ENCODE data around the gene APAF1. TPM values are rescaled to one million over a fixed set of nuclear protein-coding genes. Genes with fewer than 3 reads are reported as not detected.

The APAF1 gene
- total RNA-seq, 1 donor from 2014 or later = 20.7 TPM

DNA sequence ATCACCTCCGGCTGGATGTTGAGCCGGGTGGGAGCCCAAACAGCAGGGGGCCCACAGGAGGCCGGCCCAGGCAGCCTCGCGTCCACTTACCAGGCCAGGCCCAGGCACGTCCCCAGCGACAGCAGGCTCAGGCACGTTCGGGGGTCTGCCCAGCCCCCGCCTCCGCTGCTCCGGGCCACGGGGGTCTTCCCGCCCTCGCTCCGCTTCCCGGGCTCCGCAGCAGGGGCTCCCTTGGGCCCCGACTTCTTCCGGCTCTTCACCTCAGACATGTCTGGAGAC, 718 bp upstream of the APAF1 start:
- Mint-ChIP-seq H3K9me3 (no peaks in the 10 kb centered on the region), H3K36me3 (ENCODE audit: low read depth) (peaks cover 22% of the 10 kb centered on the region), H3K27me3 (no peaks in the 10 kb centered on the region), H3K4me3 (peak overlapping the region; percentile 92), H3K27ac (peak overlapping the region; percentile 95), H3K4me1 (peaks cover 23% of the 10 kb centered on the region)
- DNase-seq = no peak
- intact Hi-C loops (cut with micrococcal nuclease) = loop anchor here (1.0 to 10.0 kb wide), 4 partner anchors 51 to 1560 kb away; partner anchors contain the start of genes ACTR6 and SLC25A3

DNA sequence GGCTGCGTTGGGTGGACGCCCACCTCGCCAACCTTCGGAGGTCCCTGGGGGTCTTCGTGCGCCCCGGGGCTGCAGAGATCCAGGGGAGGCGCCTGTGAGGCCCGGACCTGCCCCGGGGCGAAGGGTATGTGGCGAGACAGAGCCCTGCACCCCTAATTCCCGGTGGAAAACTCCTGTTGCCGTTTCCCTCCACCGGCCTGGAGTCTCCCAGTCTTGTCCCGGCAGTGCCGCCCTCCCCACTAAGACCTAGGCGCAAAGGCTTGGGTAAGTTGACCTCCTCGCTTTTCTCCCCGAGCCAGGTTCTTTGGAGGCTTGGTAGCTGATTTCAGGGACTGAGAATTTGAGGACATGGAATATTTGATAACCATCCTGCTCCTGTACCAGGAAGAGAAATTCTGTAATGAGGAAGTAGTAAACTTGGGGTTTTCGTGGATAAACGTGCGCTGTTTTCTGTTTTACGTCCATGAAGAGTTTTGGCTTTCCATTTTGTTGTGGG, 530 bp downstream of the APAF1 start:
- peaks cover 29% of the 10 kb centered on the region for H3K36me3 Mint-ChIP-seq (ENCODE audit: low read depth)
- H3K4me1 Mint-ChIP-seq = peaks cover 21% of the 10 kb centered on the region
- H3K4me3 Mint-ChIP-seq = peak overlapping the region; percentile 92
- peak overlapping the region; percentile 89 for H3K27ac Mint-ChIP-seq
- no peaks in the 10 kb centered on the region for H3K27me3 Mint-ChIP-seq
- no peak for DNase-seq
- intact Hi-C loops (cut with micrococcal nuclease) = loop anchor here (1.0 to 10.0 kb wide), 4 partner anchors 9 to 1559 kb away; partner anchors contain the start of gene ACTR6
- no peaks in the 10 kb centered on the region for H3K9me3 Mint-ChIP-seq

DNA sequence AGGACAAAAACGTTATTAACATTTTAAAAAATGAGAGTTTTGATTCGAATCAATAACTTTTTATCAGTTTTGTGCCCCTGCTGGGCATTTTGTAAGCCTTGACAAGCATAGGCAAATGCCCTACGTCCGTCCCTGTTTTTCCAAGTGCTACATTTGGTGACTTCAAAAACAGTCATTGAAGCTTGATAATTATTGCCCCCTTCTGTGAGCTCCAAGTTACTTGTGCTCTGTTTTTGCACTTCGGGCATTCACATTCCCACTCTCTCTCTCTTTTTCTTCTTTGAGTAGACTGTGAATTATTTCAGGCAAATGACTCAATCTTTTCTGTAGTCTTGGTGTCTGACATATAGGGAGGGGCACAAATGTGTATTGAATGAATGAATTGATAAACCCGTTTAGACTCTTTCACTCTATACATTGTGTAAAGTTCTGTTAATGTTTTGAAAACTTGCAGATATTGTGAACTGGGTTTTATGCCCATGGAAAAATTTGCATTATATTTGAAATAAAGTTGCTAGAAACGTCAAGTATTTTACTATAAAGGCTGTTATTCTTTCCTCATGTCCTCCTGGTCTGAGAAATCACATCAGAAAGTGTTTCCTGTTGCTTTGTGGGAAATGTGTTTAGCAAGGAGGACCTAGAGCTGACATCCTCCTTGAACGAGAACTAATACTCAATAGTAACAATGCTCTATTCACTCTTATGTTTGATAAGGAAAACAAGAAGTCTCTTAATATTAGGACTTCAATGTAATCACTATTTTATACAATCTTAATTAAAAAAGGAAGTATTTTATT, 1.4 kb downstream of the APAF1 start:
- DNase-seq = no peak
- Mint-ChIP-seq H3K4me1 (peaks cover 21% of the 10 kb centered on the region), H3K27ac (peak overlapping the region; percentile 30), H3K4me3 (peak overlapping the region; percentile 92), H3K9me3 (no peaks in the 10 kb centered on the region), H3K36me3 (ENCODE audit: low read depth) (peaks cover 28% of the 10 kb centered on the region), H3K27me3 (no peaks in the 10 kb centered on the region)
- intact Hi-C loops (cut with micrococcal nuclease) = loop anchor here (5.0 to 10.0 kb wide), 2 partner anchors 219 to 1558 kb away; partner anchors contain the start of gene ACTR6

DNA sequence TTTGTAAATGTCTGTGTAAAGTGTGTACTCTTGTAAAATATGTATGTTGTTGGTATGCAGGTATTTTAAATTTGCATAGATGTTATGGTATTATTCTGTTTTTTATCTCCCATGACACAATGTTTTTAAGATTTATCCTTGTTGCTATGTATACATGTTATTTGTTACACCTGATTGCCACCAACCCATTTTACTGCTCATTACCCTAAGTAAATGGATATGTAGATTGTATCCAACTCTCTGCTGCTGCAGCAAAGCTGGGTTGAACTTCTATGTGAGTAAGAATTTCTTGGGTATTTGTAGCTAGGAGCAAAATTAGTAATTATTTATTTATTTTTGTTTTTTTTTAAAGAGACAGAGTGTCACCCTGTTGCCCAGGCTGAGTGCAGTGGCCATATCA, 6.2 kb downstream of the APAF1 start:
- H3K27ac Mint-ChIP-seq = no peak overlapping the region
- no peak overlapping the region for H3K4me3 Mint-ChIP-seq
- H3K36me3 Mint-ChIP-seq (ENCODE audit: low read depth) = peaks cover 27% of the 10 kb centered on the region
- intact Hi-C loops (cut with micrococcal nuclease) = no loop called here
- no peaks in the 10 kb centered on the region for H3K27me3 Mint-ChIP-seq
- no peak for DNase-seq
- H3K4me1 Mint-ChIP-seq = peaks cover 19% of the 10 kb centered on the region
- no peaks in the 10 kb centered on the region for H3K9me3 Mint-ChIP-seq

DNA sequence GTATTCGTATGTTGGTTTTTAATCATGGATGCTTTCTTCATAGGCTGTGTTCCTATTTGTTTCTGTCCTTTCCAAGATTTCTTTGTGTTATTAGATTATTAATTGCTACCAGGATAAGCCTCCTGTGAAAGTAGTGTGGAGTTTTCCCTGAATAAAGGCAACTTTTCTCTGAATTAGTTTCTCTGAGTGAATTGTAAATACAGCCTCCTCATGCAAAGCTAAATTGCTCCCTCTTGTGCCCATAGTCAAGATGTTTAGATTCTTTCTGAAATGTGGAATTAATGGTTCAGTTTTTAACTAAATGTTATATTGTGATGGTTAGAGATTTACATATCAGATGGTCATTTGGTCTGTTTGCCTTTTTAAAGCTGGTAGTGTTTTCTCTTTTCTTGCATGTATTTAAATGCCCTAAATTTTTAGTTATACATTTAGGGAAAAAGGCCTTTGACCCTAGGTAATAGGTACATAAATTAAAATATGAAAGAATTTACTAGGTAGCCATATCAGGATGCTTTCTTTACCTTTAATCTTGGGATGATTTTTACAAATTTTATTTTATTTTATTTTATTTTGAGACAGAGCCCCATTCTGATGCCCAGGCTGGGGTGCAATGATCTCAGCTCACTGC, 8.9 kb downstream of the APAF1 start:
- H3K4me3 Mint-ChIP-seq = no peak overlapping the region
- no peaks in the 10 kb centered on the region for H3K27me3 Mint-ChIP-seq
- H3K27ac Mint-ChIP-seq = no peak overlapping the region
- H3K36me3 Mint-ChIP-seq (ENCODE audit: low read depth) = peaks cover 35% of the 10 kb centered on the region
- intact Hi-C loops (cut with micrococcal nuclease) = loop anchor here (1.0 kb wide), 2 partner anchors 9 to 88 kb away; partner anchors contain the start of gene APAF1
- no peaks in the 10 kb centered on the region for H3K9me3 Mint-ChIP-seq
- DNase-seq = peak; percentile 75
- peaks cover 18% of the 10 kb centered on the region for H3K4me1 Mint-ChIP-seq

DNA sequence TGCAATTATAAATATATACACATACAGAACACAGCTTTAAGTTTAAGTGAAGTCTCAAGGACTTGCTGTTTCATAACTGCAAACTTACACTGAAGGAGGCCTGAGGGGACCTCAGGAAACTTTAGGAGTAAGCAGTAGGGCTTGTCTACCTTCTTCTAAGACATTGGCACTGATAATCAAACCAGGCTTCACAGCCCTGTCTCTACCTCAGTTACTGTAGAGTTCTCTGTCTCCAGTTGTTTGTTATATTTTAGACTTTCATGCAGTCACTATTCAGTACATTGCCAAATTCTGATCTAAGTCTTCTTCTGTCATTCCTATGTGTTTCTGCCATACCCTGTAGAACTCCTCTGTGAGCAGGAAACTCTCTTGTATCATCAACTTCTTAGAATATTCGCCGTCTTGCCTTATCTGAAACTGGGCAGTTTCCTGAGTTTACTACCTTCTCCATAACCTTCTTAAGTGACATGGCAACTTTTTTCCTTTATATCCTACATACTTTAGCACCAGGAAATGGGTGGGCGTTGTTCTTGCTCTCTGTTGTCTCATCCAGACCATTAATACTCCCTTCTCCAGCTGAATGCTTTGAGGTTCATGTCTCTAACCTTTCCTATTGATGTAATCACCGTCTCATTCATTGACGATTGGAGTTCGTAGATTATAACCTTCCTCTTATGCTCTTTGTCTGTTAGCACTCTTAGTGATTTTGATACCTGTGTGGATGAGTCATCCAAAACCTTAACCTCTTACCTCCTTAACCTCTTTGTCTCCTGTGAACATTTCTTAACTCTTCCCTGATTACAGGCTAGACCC, 11.4 kb downstream of the APAF1 start:
- Mint-ChIP-seq H3K27me3 (no peaks in the 10 kb centered on the region), H3K36me3 (ENCODE audit: low read depth) (peaks cover 38% of the 10 kb centered on the region), H3K4me3 (peak overlapping the region; percentile 27), H3K27ac (peak overlapping the region; percentile 65), H3K4me1 (peaks cover 15% of the 10 kb centered on the region), H3K9me3 (no peaks in the 10 kb centered on the region)
- intact Hi-C loops (cut with micrococcal nuclease) = loop anchor here (5.0 kb wide), 1 partner anchor 86 kb away; no protein-coding TSS in a partner anchor
- DNase-seq = no peak

DNA sequence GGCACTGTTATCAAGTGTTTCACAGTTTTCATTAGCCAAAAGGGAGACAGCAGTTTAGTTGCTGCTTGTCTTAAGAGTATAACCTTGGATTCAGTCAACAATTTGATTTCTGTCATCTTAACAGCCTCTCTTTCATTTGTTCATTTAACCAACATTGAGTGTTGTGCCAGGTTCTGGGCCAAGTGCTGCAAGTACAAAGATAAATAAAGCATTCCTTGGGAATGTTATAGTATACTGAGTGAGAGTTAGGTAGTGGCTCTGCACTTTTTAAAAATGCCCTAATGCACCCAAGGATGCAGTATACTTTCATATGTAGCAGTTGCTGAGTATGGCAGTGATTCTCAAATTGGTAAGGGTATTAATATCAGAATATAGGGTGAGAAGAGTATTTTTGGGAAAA, 15.4 kb downstream of the APAF1 start:
- no peak overlapping the region for H3K27ac Mint-ChIP-seq
- intact Hi-C loops (cut with micrococcal nuclease) = no loop called here
- peaks cover 11% of the 10 kb centered on the region for H3K4me1 Mint-ChIP-seq

DNA sequence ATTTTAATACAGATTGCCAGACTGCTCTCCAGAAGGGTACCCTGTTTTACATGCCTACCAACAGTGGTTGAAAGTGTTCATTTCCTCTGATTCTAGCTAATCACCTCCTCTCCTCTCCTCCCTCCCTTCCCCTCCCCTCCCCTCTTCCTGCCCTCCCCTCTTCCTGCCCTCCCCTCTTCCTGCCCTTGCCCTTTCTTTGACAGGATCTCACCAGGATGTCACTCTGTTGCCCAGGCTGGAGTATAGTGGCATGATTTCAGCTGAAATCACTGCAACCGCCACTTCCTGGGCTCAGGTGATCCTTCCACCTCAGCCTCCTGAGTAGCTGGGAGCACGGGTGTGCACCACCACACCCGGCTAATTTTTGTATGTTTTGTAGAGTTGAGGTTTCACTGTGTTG, 24.7 kb downstream of the APAF1 start:
- Mint-ChIP-seq H3K36me3 (ENCODE audit: low read depth) (peaks cover 54% of the 10 kb centered on the region), H3K9me3 (peaks cover 7% of the 10 kb centered on the region), H3K27ac (no peak overlapping the region)

More for the DNA sequence above, 15.4 kb downstream of the APAF1 start:
- H3K9me3 Mint-ChIP-seq = no peaks in the 10 kb centered on the region
- DNase-seq = no peak
- H3K4me3 Mint-ChIP-seq = no peak overlapping the region
- peaks cover 44% of the 10 kb centered on the region for H3K36me3 Mint-ChIP-seq (ENCODE audit: low read depth)
- no peaks in the 10 kb centered on the region for H3K27me3 Mint-ChIP-seq

DNA sequence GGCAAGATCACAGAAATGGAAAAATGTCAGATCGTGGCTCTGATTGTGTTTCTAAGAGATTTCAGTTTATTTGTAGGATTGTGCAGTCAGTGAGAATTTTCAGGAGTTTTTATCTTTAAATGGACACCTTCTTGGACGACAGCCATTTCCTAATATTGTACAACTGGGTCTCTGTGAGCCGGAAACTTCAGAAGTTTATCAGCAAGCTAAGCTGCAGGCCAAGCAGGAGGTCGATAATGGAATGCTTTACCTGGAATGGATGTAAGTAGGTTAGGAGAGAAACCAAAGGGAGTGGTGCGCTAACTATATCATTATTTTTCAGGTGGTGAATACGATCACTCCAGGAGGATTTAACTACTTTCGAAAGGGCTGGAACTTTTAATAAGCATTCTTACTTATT, 26.4 kb downstream of the APAF1 start:
- Mint-ChIP-seq H3K4me1 (peaks cover 13% of the 10 kb centered on the region), H3K9me3 (peaks cover 7% of the 10 kb centered on the region), H3K36me3 (ENCODE audit: low read depth) (peaks cover 48% of the 10 kb centered on the region), H3K4me3 (no peak overlapping the region), H3K27ac (no peak overlapping the region), H3K27me3 (no peaks in the 10 kb centered on the region)
- intact Hi-C loops (cut with micrococcal nuclease) = no loop called here
- no peak for DNase-seq

More for the DNA sequence above, 24.7 kb downstream of the APAF1 start:
- no peak for DNase-seq
- intact Hi-C loops (cut with micrococcal nuclease) = no loop called here
- H3K4me1 Mint-ChIP-seq = peaks cover 13% of the 10 kb centered on the region
- no peak overlapping the region for H3K4me3 Mint-ChIP-seq
- H3K27me3 Mint-ChIP-seq = no peaks in the 10 kb centered on the region

DNA sequence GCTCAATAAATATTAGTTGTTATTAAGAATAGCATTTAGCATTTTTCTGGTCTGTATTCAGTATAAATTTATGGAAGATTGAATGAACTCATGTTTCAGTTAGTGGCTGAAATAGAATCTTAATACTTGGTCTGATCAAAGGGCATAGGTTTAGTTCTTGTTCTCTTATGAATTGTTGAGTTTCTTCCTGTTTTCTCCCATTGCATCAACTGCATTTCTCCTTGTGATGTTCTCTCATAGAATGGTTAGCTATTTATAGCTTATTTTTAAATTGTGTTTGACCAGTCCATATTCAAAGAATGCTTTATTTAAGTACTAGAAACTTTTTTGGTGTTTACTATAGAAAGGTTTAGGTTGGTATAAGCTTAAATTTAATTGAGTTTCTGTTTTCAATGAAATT, 29.8 kb downstream of the APAF1 start:
- intact Hi-C loops (cut with micrococcal nuclease) = no loop called here
- Mint-ChIP-seq H3K4me3 (no peak overlapping the region), H3K27me3 (no peaks in the 10 kb centered on the region), H3K9me3 (peaks cover 2% of the 10 kb centered on the region), H3K27ac (no peak overlapping the region), H3K36me3 (ENCODE audit: low read depth) (peaks cover 29% of the 10 kb centered on the region), H3K4me1 (peaks cover 3% of the 10 kb centered on the region)
- no peak for DNase-seq

DNA sequence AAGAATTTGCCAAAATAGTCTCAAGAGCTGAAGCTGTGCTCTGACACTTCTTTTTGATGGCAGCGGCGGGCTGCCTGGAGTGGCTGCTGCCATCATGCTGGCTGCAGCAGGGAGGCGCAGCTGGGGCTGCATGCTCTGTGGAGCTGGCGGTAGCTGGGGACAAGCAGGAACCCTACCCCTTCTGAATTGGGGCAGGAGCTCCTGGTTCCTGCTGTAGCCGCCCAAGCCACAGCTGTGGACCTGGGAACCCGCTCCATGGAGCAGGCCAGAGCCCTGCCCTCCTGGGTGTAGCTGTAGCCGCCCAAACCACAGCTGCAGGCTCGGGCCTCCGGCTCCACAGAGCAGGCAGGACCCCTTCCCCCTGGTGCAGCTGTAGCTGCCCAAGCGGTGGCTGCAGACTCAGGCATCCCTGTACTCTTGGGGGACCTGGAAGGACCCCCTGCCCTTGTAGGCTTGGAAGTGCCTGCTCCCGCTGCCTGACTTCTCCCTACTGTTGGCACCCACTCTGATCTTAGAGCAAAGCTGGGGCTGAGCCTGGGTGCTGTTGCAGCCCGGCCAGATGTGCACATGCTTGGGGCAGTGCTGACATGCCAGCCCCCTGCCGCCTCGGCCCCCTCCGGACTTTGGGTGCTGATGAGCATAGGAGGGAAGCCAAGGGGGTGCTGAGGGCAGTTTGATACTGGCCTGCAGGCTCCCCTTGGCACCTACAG, 33.3 kb downstream of the APAF1 start:
- Mint-ChIP-seq H3K27ac (no peak overlapping the region), H3K36me3 (ENCODE audit: low read depth) (peaks cover 37% of the 10 kb centered on the region), H3K27me3 (no peaks in the 10 kb centered on the region), H3K4me1 (no peaks in the 10 kb centered on the region), H3K9me3 (no peaks in the 10 kb centered on the region), H3K4me3 (no peak overlapping the region)
- DNase-seq = no peak
- intact Hi-C loops (cut with micrococcal nuclease) = no loop called here

DNA sequence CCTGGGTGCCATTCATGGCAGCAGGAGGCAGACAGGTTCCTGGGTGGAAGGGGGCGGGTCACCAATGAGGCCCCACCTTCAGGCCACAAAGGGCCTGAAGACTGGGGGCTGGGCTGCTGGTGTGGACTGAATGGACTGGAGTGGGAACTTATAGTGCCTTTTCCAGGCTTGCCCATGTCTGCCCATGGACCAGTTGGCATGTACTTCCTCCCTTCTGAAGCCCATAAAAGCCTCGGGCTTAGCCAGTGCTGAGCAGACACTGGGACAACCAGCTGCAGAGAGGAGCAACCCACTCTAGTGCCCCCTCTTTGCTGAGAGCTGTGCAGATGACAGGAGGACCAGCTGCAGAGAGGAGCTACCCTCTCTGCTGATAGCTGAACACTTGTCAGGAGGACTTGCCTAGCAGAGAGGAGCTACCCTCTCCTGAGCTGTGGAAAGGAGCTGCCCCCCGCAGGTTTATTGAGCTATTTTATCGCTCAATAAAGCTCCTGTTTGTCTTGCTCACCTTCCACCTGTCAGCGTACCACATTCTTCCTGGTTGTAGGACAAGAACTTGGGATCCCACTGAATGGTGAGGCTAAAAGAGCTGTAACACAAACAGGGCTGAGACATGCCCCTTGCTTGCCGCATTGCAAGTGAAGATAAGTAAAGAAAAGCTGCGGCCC, 34.0 kb downstream of the APAF1 start:
- H3K9me3 Mint-ChIP-seq = no peaks in the 10 kb centered on the region
- DNase-seq = no peak
- intact Hi-C loops (cut with micrococcal nuclease) = no loop called here
- no peak overlapping the region for H3K4me3 Mint-ChIP-seq
- no peaks in the 10 kb centered on the region for H3K4me1 Mint-ChIP-seq
- H3K27me3 Mint-ChIP-seq = no peaks in the 10 kb centered on the region
- no peak overlapping the region for H3K27ac Mint-ChIP-seq
- H3K36me3 Mint-ChIP-seq (ENCODE audit: low read depth) = peaks cover 35% of the 10 kb centered on the region

DNA sequence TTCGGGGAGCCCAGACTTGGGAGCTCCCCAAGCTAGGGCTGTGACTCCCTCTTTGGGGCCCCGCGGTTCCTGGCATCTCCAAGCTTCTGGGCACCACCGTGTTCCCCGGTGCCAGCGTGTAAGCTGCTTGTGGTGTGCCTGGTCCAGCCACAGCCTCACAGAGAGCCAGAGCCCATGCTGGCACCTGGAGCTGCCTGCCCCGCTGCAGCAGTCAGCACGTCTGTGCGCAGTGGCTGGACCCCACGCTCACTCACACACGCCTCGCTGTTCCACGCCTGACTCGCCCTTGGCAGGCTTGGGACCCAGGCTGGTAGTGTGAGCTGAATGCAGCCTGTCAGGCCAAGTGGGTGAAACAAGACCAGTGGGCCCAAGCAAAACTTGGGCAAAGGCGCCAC, 34.5 kb downstream of the APAF1 start:
- peaks cover 37% of the 10 kb centered on the region for H3K36me3 Mint-ChIP-seq (ENCODE audit: low read depth)
- no peaks in the 10 kb centered on the region for H3K9me3 Mint-ChIP-seq
- intact Hi-C loops (cut with micrococcal nuclease) = no loop called here
- no peaks in the 10 kb centered on the region for H3K4me1 Mint-ChIP-seq
- no peaks in the 10 kb centered on the region for H3K27me3 Mint-ChIP-seq
- DNase-seq = no peak
- no peak overlapping the region for H3K4me3 Mint-ChIP-seq
- H3K27ac Mint-ChIP-seq = no peak overlapping the region

All from activated CD4-positive, alpha-beta T cell treated with anti-CD3 and anti-CD28 coated beads, Interleukin-2, amount 10 ng/mL, durations not matched to agents 24 days and 14 days (primary cell).